HG03066 (cell line): Measurements from ENCODE around the gene LRCOL1.

Source experiments
- ATAC-seq: cut with Tn5 transposase; IDR thresholded peaks from one replicate; pipeline ENCODE4 v1.9.1; 2021; ENCODE audit warnings: low read depth; ENCODE audit not compliant: unreplicated experiment

LRCOL1 gene

GRCh38 chr12:132569856-132570480 is 40.4 kb downstream of the LRCOL1 start:
- ATAC-seq: no peak

GRCh38 chr12:132568826-132569480 is 41.4 kb downstream of the LRCOL1 start:
- ATAC-seq: no peak

- ATAC-seq: no peak
These were observed 42.1 kb downstream of the LRCOL1 start for GRCh38 chr12:132568301-132568700.

GRCh38 chr12:132566516-132567131 is 43.8 kb downstream of the LRCOL1 start:
- ATAC-seq: no peak

- ATAC-seq: no peak
These were observed 45.0 kb downstream of the LRCOL1 start for GRCh38 chr12:132565365-132565764.

GRCh38 chr12:132563911-132564310 is 46.5 kb downstream of the LRCOL1 start:
- no peak for ATAC-seq

GRCh38 chr12:132562489-132563021 is 47.8 kb downstream of the LRCOL1 start:
- ATAC-seq: no peak

- no peak for ATAC-seq
These were observed 48.8 kb downstream of the LRCOL1 start for GRCh38 chr12:132561427-132562156.

GRCh38 chr12:132560614-132561426 is 49.6 kb downstream of the LRCOL1 start:
- no peak for ATAC-seq

- no peak for ATAC-seq
These were observed 50.1 kb downstream of the LRCOL1 start for GRCh38 chr12:132560364-132560613.

- no peak for ATAC-seq
These were observed 50.6 kb downstream of the LRCOL1 start for GRCh38 chr12:132559652-132560363.

- ATAC-seq: no peak
These were observed 51.3 kb downstream of the LRCOL1 start for GRCh38 chr12:132558861-132559623.

GRCh38 chr12:132558042-132558856 is 52.1 kb downstream of the LRCOL1 start:
- ATAC-seq: no peak

GRCh38 chr12:132557291-132558015 is 52.9 kb downstream of the LRCOL1 start:
- no peak for ATAC-seq

- no peak for ATAC-seq
These were observed 53.6 kb downstream of the LRCOL1 start for GRCh38 chr12:132556801-132557200.

- no peak for ATAC-seq
These were observed 54.2 kb downstream of the LRCOL1 start for GRCh38 chr12:132556216-132556615.

- ATAC-seq: no peak
These were observed 54.7 kb downstream of the LRCOL1 start for GRCh38 chr12:132555686-132556085.
